Measurements from ENCODE around the gene LCE1A.

The LCE1A gene

DNA sequence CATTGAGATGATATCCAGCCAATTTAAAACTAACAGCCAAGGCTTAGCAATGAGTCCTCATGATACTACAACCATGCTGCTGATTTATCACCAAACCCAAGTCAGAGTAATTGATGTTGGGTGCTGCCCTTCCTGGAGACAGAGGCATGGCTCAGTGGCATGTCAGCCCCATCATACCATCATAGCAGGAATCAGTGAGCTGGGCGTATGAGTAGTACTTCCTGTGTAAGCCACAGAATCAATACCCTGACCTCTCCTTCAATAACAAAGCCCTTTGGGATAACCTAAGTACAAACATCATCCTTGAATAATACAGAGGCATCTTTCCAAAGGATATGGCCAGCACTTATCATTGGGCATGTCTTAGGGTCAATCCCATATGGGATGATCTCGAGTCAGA is 44.2 kb upstream of the LCE1A start:
- CTCF ChIA-PET: interaction anchor here (1.4 kb wide), 1 partner anchor 129 kb away, joined by 12 read pairs; no protein-coding TSS in a partner anchor
- Histone ChIP-seq H3K36me3 (ENCODE audit: control insufficient read depth in 2 of 2, insufficient read depth in 1 of 2, low read length in 2 of 2) (no peaks in the 10 kb centered on the region), H3K4me3 (ENCODE audit: low read depth, low read length) (no peak overlapping the region), H3K9me3 (ENCODE audit: control insufficient read depth, insufficient read depth, low read depth, low read length) (no peaks in the 10 kb centered on the region), H3K4me1 (ENCODE audit: control insufficient read depth, insufficient read depth, low read length) (no peaks in the 10 kb centered on the region; the same call in 1 of the 2 replicates), H3K27ac (ENCODE audit: extremely low read depth, low read depth, low read length) (no peak overlapping the region)
- POLR2A ChIA-PET: no interaction called here
- TF ChIP-seq GLI4 (tag by site-specific recombination; IDR thresholded peaks at IDR 0.05) (no peak), ZSCAN16 (tag by site-specific recombination; IDR thresholded peaks at IDR 0.05) (no peak), PRDM1 (tag by site-specific recombination; IDR thresholded peaks at IDR 0.05) (no peak), ZNF24 (tag by site-specific recombination; IDR thresholded peaks at IDR 0.05) (no peak), ZBTB21 (tag by site-specific recombination; IDR thresholded peaks at IDR 0.05) (no peak), ZNF654 (tag by site-specific recombination; IDR thresholded peaks at IDR 0.05; ENCODE audit: low read depth) (no peak), KLF9 (tag by site-specific recombination; IDR thresholded peaks at IDR 0.05; ENCODE audit: low read depth) (no peak), ZBTB7A (tag by site-specific recombination; IDR thresholded peaks at IDR 0.05; ENCODE audit: low read depth) (no peak), ZNF140 (tag by site-specific recombination; IDR thresholded peaks at IDR 0.05) (no peak), HOXD13 (CRISPR knock-in tag; IDR thresholded peaks at IDR 0.05; ENCODE audit: borderline replicate concordance) (no peak), SP3 (tag by site-specific recombination; IDR thresholded peaks at IDR 0.05) (no peak), ZNF114 (tag by site-specific recombination; IDR thresholded peaks at IDR 0.05) (no peak), ZNF701 (tag by site-specific recombination; IDR thresholded peaks at IDR 0.05) (no peak), ZNF544 (tag by site-specific recombination; IDR thresholded peaks at IDR 0.05) (no peak), GLIS1 (tag by site-specific recombination; IDR thresholded peaks at IDR 0.05) (no peak)
- TF ChIP-seq, protein P1, sequence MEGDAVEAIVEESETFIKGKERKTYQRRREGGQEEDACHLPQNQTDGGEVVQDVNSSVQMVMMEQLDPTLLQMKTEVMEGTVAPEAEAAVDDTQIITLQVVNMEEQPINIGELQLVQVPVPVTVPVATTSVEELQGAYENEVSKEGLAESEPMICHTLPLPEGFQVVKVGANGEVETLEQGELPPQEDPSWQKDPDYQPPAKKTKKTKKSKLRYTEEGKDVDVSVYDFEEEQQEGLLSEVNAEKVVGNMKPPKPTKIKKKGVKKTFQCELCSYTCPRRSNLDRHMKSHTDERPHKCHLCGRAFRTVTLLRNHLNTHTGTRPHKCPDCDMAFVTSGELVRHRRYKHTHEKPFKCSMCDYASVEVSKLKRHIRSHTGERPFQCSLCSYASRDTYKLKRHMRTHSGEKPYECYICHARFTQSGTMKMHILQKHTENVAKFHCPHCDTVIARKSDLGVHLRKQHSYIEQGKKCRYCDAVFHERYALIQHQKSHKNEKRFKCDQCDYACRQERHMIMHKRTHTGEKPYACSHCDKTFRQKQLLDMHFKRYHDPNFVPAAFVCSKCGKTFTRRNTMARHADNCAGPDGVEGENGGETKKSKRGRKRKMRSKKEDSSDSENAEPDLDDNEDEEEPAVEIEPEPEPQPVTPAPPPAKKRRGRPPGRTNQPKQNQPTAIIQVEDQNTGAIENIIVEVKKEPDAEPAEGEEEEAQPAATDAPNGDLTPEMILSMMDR (tag by site-specific recombination; IDR thresholded peaks at IDR 0.05): no peak
- TF ChIP-seq, protein P2, sequence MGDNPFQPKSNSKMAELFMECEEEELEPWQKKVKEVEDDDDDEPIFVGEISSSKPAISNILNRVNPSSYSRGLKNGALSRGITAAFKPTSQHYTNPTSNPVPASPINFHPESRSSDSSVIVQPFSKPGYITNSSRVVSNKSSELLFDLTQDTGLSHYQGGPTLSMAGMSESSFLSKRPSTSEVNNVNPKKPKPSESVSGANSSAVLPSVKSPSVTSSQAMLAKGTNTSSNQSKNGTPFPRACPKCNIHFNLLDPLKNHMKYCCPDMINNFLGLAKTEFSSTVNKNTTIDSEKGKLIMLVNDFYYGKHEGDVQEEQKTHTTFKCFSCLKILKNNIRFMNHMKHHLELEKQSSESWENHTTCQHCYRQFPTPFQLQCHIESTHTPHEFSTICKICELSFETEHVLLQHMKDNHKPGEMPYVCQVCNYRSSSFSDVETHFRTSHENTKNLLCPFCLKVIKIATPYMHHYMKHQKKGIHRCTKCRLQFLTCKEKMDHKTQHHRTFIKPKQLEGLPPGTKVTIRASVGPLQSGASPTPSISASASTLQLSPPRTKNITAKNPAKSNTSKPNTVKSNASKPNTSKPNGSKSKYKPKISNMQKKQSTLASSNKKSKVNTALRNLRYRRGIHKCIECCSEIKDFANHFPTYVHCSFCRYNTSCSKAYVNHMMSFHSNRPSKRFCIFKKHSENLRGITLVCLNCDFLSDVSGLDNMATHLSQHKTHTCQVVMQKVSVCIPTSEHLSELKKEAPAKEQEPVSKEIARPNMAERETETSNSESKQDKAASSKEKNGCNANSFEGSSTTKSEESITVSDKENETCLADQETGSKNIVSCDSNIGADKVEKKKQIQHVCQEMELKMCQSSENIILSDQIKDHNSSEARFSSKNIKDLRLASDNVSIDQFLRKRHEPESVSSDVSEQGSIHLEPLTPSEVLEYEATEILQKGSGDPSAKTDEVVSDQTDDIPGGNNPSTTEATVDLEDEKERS (tag by site-specific recombination; IDR thresholded peaks at IDR 0.05): no peak
- TF ChIP-seq, protein P3, sequence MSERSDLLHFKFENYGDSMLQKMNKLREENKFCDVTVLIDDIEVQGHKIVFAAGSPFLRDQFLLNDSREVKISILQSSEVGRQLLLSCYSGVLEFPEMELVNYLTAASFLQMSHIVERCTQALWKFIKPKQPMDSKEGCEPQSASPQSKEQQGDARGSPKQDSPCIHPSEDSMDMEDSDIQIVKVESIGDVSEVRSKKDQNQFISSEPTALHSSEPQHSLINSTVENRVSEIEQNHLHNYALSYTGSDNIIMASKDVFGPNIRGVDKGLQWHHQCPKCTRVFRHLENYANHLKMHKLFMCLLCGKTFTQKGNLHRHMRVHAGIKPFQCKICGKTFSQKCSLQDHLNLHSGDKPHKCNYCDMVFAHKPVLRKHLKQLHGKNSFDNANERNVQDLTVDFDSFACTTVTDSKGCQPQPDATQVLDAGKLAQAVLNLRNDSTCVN (tag by site-specific recombination; optimal IDR thresholded peaks at IDR 0.05): no peak
- TF ChIP-seq, protein P4, sequence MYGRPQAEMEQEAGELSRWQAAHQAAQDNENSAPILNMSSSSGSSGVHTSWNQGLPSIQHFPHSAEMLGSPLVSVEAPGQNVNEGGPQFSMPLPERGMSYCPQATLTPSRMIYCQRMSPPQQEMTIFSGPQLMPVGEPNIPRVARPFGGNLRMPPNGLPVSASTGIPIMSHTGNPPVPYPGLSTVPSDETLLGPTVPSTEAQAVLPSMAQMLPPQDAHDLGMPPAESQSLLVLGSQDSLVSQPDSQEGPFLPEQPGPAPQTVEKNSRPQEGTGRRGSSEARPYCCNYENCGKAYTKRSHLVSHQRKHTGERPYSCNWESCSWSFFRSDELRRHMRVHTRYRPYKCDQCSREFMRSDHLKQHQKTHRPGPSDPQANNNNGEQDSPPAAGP (tag by site-specific recombination; IDR thresholded peaks at IDR 0.05): no peak
- TF ChIP-seq, protein P5, sequence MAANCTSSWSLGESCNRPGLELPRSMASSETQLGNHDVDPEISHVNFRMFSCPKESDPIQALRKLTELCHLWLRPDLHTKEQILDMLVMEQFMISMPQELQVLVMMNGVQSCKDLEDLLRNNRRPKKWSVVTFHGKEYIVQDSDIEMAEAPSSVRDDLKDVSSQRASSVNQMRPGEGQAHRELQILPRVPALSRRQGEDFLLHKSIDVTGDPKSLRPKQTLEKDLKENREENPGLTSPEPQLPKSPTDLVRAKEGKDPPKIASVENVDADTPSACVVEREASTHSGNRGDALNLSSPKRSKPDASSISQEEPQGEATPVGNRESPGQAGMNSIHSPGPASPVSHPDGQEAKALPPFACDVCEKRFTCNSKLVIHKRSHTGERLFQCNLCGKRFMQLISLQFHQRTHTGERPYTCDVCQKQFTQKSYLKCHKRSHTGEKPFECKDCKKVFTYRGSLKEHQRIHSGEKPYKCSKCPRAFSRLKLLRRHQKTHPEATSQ (tag by site-specific recombination; IDR thresholded peaks at IDR 0.05): no peak
